ENCODE measurements around the gene MPV17.
"Not testable (repeated sequence)": the region's sequence is repeated elsewhere in the genome, so short reads cannot be mapped to it uniquely, and the experiment has no call there.

MPV17 gene

GRCh38 chr2:27322301-27322765 lies 564 bp downstream of the MPV17 start:
- no peak for DNase-seq

- peak; percentile 99 for DNase-seq
Measured at GRCh38 chr2:27320958-27321543, 1.8 kb downstream of the MPV17 start.

GRCh38 chr2:27319839-27320238 lies 3.1 kb downstream of the MPV17 start:
- not testable (repeated sequence) for DNase-seq

- DNase-seq, result no peak
Measured at GRCh38 chr2:27316655-27317412, 6.1 kb downstream of the MPV17 start.

GRCh38 chr2:27315122-27315521 lies 7.8 kb downstream of the MPV17 start:
- no peak for DNase-seq

- DNase-seq, result no peak
Measured at GRCh38 chr2:27314709-27315108, 8.2 kb downstream of the MPV17 start.

- no peak for DNase-seq
Measured at GRCh38 chr2:27313882-27314645, 8.8 kb downstream of the MPV17 start.

GRCh38 chr2:27312152-27312551 lies 10.7 kb downstream of the MPV17 start:
- DNase-seq, result no peak

- DNase-seq, result no peak
Measured at GRCh38 chr2:27309651-27310050, 13.2 kb downstream of the MPV17 start.

GRCh38 chr2:27308359-27308881 lies 14.5 kb downstream of the MPV17 start, which contains the start of gene UCN:
Gene UCN (minus strand): TSS chr2:27308445. CDS start chr2:27307895, 550 bp downstream.
- DNase-seq, result peak; percentile 90

GRCh38 chr2:27307545-27308358 lies 15.1 kb downstream of the MPV17 start:
- peak; percentile 70 for DNase-seq

GRCh38 chr2:27307287-27307544 lies 15.7 kb downstream of the MPV17 start:
- no peak for DNase-seq

GRCh38 chr2:27306573-27307286 lies 16.2 kb downstream of the MPV17 start:
- DNase-seq, result peak; percentile 57

- DNase-seq, result no peak
Measured at GRCh38 chr2:27306136-27306535, 16.8 kb downstream of the MPV17 start.

- DNase-seq, result no peak
Measured at GRCh38 chr2:27305516-27305915, 17.4 kb downstream of the MPV17 start.

GRCh38 chr2:27304488-27305240 lies 18.2 kb downstream of the MPV17 start:
- DNase-seq, result no peak

GRCh38 chr2:27303093-27304025 lies 19.5 kb downstream of the MPV17 start:
- peak; percentile 63 for DNase-seq

- DNase-seq, result not testable (repeated sequence)
Measured at GRCh38 chr2:27300606-27301005, 22.3 kb downstream of the MPV17 start.

- no peak for DNase-seq
Measured at GRCh38 chr2:27298391-27299080, 24.4 kb downstream of the MPV17 start.

GRCh38 chr2:27297195-27297594 lies 25.7 kb downstream of the MPV17 start:
- no peak for DNase-seq

All from islet precursor cell (in vitro differentiated cells).